Heart right ventricle (tissue), 16 donors: ENCODE measurements around the gene CNIH1. TPM values are rescaled to one million over a fixed set of nuclear protein-coding genes. Genes with fewer than 3 reads are reported as not detected.
A peak's percentile ranks its signal among the peaks of the same experiment; 100 is the strongest.

Source experiments
- ATAC-seq, 8 donors: fragments of 200-7000 bp; cut with Tn5 transposase; one replicate each; pipeline ENCODE4 v1.9.1; 2020; ENCODE audit warnings: mild to moderate bottlenecking in 8 of 8, moderate library complexity in 8 of 8, moderate number of reproducible peaks in 1 of 8
- DNase-seq, 2 donors: peaks; one replicate each; pipeline ENCODE4 v3.0.0-alpha.2; 2020
- H3K27ac ChIP-seq, 10 donors: fragments of 200-600 bp; sonication (generic) in 2 of 10; one replicate each; pipeline versions ENCODE4 v1.5.0 to v1.8.0; 2020 to 2022; ENCODE audit warnings: mild to moderate bottlenecking in 3 of 10
- H3K27me3 ChIP-seq, 7 donors: fragments of 200-600 bp; one replicate each; pipeline ENCODE4 v1.8.0; 2021 to 2022; ENCODE audit warnings: mild to moderate bottlenecking in 2 of 7
- H3K36me3 ChIP-seq, 9 donors: fragments of 200-600 bp; sonication (generic) in 1 of 9; one replicate each; pipeline versions ENCODE4 v1.5.0 to v1.8.0; 2020 to 2022; ENCODE audit warnings: mild to moderate bottlenecking in 2 of 9
- H3K4me1 ChIP-seq, 9 donors: fragments of 200-600 bp; sonication (generic) in 1 of 9; one replicate each; pipeline versions ENCODE4 v1.5.0 to v1.8.0; 2020 to 2022; ENCODE audit warnings: mild to moderate bottlenecking in 4 of 9
- H3K4me3 ChIP-seq, 10 donors: fragments of 200-600 bp; sonication (generic) in 2 of 10; one replicate each; pipeline versions ENCODE4 v1.5.0 to v1.8.0; 2020 to 2022; ENCODE audit warnings: mild to moderate bottlenecking in 7 of 10, moderate library complexity in 2 of 10
- H3K9me3 ChIP-seq, 11 donors: fragments of 200-600 bp in 10 of 11; sonication (generic) in 2 of 11; one replicate each; pipeline versions ENCODE4 v1.5.0 to v1.8.0; 2013 to 2022; ENCODE audit warnings: mild to moderate bottlenecking in 2 of 11, control low read depth in 1 of 11, moderate library complexity in 1 of 11
- WGBS, 2 donors: extraction: QIAGEN DNeasy Blood & Tissue Kit; methylation state at CpG; one replicate each; pipeline ENCODE4 v1.1.7; 2013; ENCODE audit warnings: inconsistent platforms in 1 of 2; 5-methylcytosine and 5-hydroxymethylcytosine counted together
- intact Hi-C, 10 donors: fragments of 100-400 bp; cut with DNase I; formaldehyde crosslinking; loops; one replicate each; pipeline versions ENCODE4 v1.11.1 to v1.14.2; 2022
- polyA plus RNA-seq, 2 donors: library from polyadenylated mRNA; stranded (reverse); fragments of 200-250 nt; gene quantifications; one replicate each; pipeline ENCODE4 v1.2.3, GENCODE V29; 2013
- total RNA-seq, 10 donors: library from RNA; stranded (reverse); fragmentation: NEBNext Ultra II Directional in 3 of 10; extraction: Animal tissue kit (Norgen Biotek cat#: 25700) in 3 of 10; gene quantifications; one replicate each; pipeline versions ENCODE4 v1.2.1 to v1.2.4, GENCODE V29; 2021 to 2023
- TF ChIP-seq, protein P1 (sequence below), 9 donors: fragments of 200-600 bp; sonication (generic) in 2 of 9; IDR thresholded peaks; one replicate each; pipeline versions ENCODE4 v1.5.0 to v1.8.0; 2021 to 2022; ENCODE audit warnings: antibody characterized with exemption in 9 of 9, mild to moderate bottlenecking in 5 of 9, moderate library complexity in 1 of 9
- donor health status: Arrhythmogenic right ventricular cardiomyopathy.
- donor health status: ischemic (EF 13 %, LVEDD 7.1; RV severe dilation, severe dysfunction).
- donor health status: healthy with polysubstance abuse.
- donor health status: DM: no; HTN: yes; CAD: no.
- donor health status: DM: no; HTN: no; CAD: no.
- donor health status: ischemic (EF 25% LVEDD 6.9; RV normal size, moderate dysfunction).
- donor health status: ischemic (EF 25% LVEDD 5.7; RV mildly dilated, moderate dysfunction).
- donor health status: healthy.
- donor health status: DM: yes; HTN: yes; CAD: no.
- donor health status: Ischemic cardiomyopathy.
- donor health status: ischemic (EF 35%, LVEDD 5.7; RV mildly dilated, moderate dysfunction).
- donor health status: nonischemic (EF 11% LVEDD 7.7; RV severe dilation, severe dysfunction).
- donor health status: DM: yes; HTN: yes; CAD: no.
- donor health status: PGD.
- donor health status: ischemic (EF 29% LVEDD 5.4; RV normal size, mild dysfunction).
- donor health status: nonischemic (EF 23%, LVEDD 6.1; RV moderate dilation, normal function).

The CNIH1 gene
- total and polyA plus RNA-seq, 12 donors: 26.8 to 114 (median 91.4) TPM

DNA sequence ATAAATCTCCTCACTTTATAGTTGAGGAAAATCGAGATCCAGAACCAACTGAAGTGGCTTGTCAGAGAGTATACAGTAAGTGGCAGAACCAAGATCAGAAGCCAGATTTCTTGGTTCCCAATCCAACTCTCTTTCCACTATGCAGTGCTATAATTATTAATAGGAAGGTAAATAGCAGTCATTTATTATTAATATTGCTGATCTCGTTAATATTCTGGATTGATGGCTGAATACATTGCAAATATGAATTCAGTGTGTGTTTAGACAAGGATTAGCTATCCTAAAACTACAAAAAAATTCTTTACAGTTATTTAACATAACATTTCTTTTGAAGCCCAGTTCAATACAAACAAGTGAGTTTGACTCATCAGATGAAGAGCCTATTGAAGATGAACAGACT lies 41.6 kb downstream of the CNIH1 start:
- no peak overlapping the region for H3K27ac ChIP-seq
- intact Hi-C loops: no loop called here
- H3K36me3 ChIP-seq: peaks cover 0 to 10% (median 0%) of the 10 kb centered on the region in 9 donors
- H3K4me3 ChIP-seq: no peak overlapping the region
- H3K9me3 ChIP-seq: peaks cover 0 to 6% (median 0%) of the 10 kb centered on the region in 11 donors
- no peaks in the 10 kb centered on the region for H3K27me3 ChIP-seq
- WGBS, 2 donors: 90 to 92% methylated on average over 2 of the region's 2 CpGs
- peaks cover 0 to 27% (median 9%) of the 10 kb centered on the region in 9 donors for H3K4me1 ChIP-seq
- TF ChIP-seq, protein P1, sequence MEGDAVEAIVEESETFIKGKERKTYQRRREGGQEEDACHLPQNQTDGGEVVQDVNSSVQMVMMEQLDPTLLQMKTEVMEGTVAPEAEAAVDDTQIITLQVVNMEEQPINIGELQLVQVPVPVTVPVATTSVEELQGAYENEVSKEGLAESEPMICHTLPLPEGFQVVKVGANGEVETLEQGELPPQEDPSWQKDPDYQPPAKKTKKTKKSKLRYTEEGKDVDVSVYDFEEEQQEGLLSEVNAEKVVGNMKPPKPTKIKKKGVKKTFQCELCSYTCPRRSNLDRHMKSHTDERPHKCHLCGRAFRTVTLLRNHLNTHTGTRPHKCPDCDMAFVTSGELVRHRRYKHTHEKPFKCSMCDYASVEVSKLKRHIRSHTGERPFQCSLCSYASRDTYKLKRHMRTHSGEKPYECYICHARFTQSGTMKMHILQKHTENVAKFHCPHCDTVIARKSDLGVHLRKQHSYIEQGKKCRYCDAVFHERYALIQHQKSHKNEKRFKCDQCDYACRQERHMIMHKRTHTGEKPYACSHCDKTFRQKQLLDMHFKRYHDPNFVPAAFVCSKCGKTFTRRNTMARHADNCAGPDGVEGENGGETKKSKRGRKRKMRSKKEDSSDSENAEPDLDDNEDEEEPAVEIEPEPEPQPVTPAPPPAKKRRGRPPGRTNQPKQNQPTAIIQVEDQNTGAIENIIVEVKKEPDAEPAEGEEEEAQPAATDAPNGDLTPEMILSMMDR (IDR thresholded peaks at IDR 0.05): no peak
- DNase-seq (no peak), ATAC-seq (no peak)

DNA sequence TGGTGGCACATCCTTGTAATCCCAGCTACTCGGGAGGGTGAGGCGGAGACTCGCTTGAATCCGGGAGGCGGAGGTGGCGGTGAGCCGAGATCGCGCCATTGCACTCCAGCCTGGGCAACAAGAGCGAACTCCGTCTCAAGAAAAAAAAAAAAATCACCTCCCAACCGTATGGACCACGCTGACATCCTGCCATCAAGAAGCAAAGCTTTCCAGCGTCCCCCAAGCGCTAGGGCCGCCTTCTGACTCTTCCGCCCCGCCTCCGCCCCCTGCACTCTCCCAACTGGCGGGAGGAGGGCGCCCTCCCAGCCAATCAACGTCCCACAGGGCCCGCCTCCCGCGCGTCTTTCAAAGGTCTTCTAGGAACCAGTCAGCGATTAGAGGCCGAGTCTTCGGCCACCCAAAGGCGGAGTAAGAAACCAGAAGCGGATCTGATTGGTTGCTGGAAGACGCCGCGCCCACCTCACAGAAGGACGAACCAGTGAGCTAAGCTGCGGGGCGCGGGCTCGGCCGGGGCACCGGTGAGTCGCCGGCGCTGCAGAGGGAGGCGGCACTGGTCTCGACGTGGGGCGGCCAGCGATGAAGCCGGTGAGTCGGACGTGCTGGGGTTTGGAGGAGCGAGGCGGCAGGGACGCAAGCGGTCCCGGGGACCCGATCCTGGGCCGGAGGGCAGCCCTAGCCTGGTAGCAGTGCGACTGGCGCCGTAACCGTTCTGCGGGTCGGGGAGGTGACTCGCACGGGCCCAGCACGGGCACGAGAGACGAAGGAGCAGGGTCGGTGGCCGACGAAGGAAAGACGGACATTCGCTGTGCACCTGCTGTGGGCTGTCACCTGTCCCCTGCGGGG lies 44.5 kb downstream of the CNIH1 start, which contains the start of gene CDKN3:
TSS of gene CDKN3 (plus strand) at position 515 of the 843 bp plus-strand sequence. CDS start at position 577, 62 bp downstream.
- peaks cover 0 to 3% (median 0%) of the 10 kb centered on the region in 9 donors for H3K36me3 ChIP-seq
- ATAC-seq (peak; percentile 98 to 99 (median 99)), DNase-seq (peak; percentile 97 to 98)
- H3K4me1 ChIP-seq: peaks cover 0 to 27% (median 9%) of the 10 kb centered on the region in 9 donors
- WGBS, 2 donors: 0 to 1% methylated on average over 71 to 76 of the region's 76 CpGs
- intact Hi-C loops: no loop called here
- TF ChIP-seq, protein P1 (IDR thresholded peaks at IDR 0.05): peak; percentile 27 to 82 (median 66)
- peak within 1 kb of the TSS; percentile 56 to 95 (median 75) for H3K4me3 ChIP-seq
- H3K9me3 ChIP-seq: no peaks in the 10 kb centered on the region
- H3K27ac ChIP-seq: peak within 1 kb of the TSS in 6 of 10 donors; percentile 26 to 75 (median 40)
- H3K27me3 ChIP-seq: no peaks in the 10 kb centered on the region

DNA sequence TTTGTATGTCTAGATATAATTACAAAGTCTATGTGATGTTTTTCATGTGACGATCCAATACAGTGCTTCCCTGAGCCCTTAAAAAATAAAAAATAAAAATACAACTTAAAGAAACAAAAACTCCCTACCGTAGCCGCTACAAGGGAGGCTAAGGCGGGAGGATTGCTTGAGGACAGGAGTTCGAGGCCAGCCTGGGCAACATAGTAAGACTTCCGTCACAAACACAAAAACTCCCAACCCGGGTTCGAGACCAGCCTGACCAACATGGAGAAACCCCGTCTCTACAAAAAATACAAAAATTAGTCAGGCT lies 45.0 kb downstream of the CNIH1 start:
- H3K27ac ChIP-seq: peak overlapping the region in 4 of 10 donors; percentile 21 to 74 (median 44)
- H3K4me3 ChIP-seq: peak overlapping the region; percentile 37 to 95 (median 75)
- H3K4me1 ChIP-seq: peaks cover 0 to 27% (median 9%) of the 10 kb centered on the region in 9 donors
- no peaks in the 10 kb centered on the region for H3K9me3 ChIP-seq
- WGBS, 2 donors: 76 to 77% methylated on average over 9 of the region's 9 CpGs
- intact Hi-C loops: no loop called here
- no peaks in the 10 kb centered on the region for H3K36me3 ChIP-seq
- TF ChIP-seq, protein P1 (IDR thresholded peaks at IDR 0.05): no peak
- DNase-seq (no peak), ATAC-seq (no peak)
- no peaks in the 10 kb centered on the region for H3K27me3 ChIP-seq

DNA sequence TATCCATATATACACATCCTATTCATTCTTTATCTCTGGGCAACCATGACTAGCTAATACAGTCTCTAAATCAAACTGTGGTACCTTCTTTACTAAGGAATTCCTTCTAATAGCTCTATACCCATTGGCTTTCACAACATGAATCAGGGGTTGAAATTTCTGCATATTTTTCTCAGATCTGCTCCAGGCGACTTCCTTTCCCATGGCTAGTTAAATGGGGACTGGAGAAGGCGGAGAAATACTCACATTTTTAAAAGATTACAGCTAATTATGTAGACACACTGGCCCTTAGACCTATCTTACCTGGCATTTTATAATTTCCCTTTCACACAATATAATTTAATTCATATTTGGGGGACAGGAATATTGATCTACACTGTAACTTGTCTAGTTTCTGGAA lies 45.5 kb downstream of the CNIH1 start:
- no peak for ATAC-seq
- no peak for DNase-seq
- 98 to 100% methylated on average over 2 of the region's 2 CpGs for WGBS, 2 donors
- no peaks in the 10 kb centered on the region for H3K36me3 ChIP-seq
- no peak overlapping the region for H3K27ac ChIP-seq
- no peaks in the 10 kb centered on the region for H3K27me3 ChIP-seq
- peaks cover 0 to 27% (median 9%) of the 10 kb centered on the region in 9 donors for H3K4me1 ChIP-seq
- no peaks in the 10 kb centered on the region for H3K9me3 ChIP-seq
- intact Hi-C loops: no loop called here
- H3K4me3 ChIP-seq: no peak overlapping the region
- TF ChIP-seq, protein P1 (IDR thresholded peaks at IDR 0.05): no peak
